Natural killer cell (primary cell): ENCODE measurements around the gene ADGRV1. TPM values are rescaled to one million over a fixed set of nuclear protein-coding genes. Genes with fewer than 3 reads are reported as not detected.
"Not testable (repeated sequence)": the region's sequence is repeated elsewhere in the genome, so short reads cannot be mapped to it uniquely, and the experiment has no call there.

Experiments
- ATAC-seq, 3 donors: fragments of 150-1000 bp in 2 of 3; fragments of 200-7000 bp in 1 of 3; cut with Tn5 transposase; 1 replicate in 1 of 3; 2 replicates in 2 of 3; pipeline ENCODE4 v1.10.0; 2021; ENCODE audit warnings: mild to moderate bottlenecking in 2 of 3, moderate library complexity in 2 of 3
- DNase-seq, 2 donors: peaks; one replicate each; pipeline versions ENCODE4 v3.0.0 to v3.0.0-alpha.2; 2013 to 2021; ENCODE audit warnings: mixed read lengths in 1 of 2
- H3K27ac ChIP-seq: one replicate; pipeline ENCODE4 v1.5.1; 2013; ENCODE audit warnings: mild to moderate bottlenecking, low read length
- H3K27me3 ChIP-seq: one replicate; pipeline ENCODE4 v1.6.1; 2013; ENCODE audit warnings: low read length; ENCODE audit not compliant: control insufficient read depth, insufficient read depth
- H3K36me3 ChIP-seq: one replicate; pipeline ENCODE4 v1.6.1; 2013; ENCODE audit warnings: low read length; ENCODE audit not compliant: control insufficient read depth, insufficient read depth
- H3K4me1 ChIP-seq: one replicate; pipeline ENCODE4 v1.6.1; 2013; ENCODE audit warnings: low read length; ENCODE audit not compliant: control insufficient read depth, insufficient read depth
- H3K4me3 ChIP-seq: one replicate; pipeline ENCODE4 v1.5.1; 2013; ENCODE audit warnings: low read length
- H3K9me3 ChIP-seq: one replicate; pipeline ENCODE4 v1.6.1; 2013; ENCODE audit warnings: low read length; ENCODE audit not compliant: control insufficient read depth, insufficient read depth
- H3K27ac Mint-ChIP-seq, 2 donors: one replicate each; pipeline ENCODE4 v1.8.0; 2022; ENCODE audit warnings: mild to moderate bottlenecking in 2 of 2, mixed read lengths in 2 of 2, moderate library complexity in 1 of 2
- H3K27me3 Mint-ChIP-seq, 2 donors: one replicate each; pipeline ENCODE4 v1.8.0; 2022; ENCODE audit warnings: low read depth in 2 of 2, mixed read lengths in 2 of 2
- H3K36me3 Mint-ChIP-seq: one replicate; pipeline ENCODE4 v1.8.0; 2022; ENCODE audit warnings: mixed read lengths
- H3K4me1 Mint-ChIP-seq, 2 donors: one replicate each; pipeline ENCODE4 v1.8.0; 2022; ENCODE audit warnings: mixed read lengths in 2 of 2
- H3K4me3 Mint-ChIP-seq: one replicate; pipeline ENCODE4 v1.8.0; 2022; ENCODE audit warnings: mild to moderate bottlenecking, moderate library complexity, mixed read lengths
- H3K9me3 Mint-ChIP-seq, 2 donors: one replicate each; pipeline ENCODE4 v1.8.0; 2022; ENCODE audit warnings: mixed read lengths in 2 of 2
- CTCF ChIP-seq: fragments of 200-600 bp; IDR thresholded peaks from one replicate; pipeline ENCODE4 v1.8.0; 2022; ENCODE audit warnings: antibody characterized with exemption
- WGBS: methylation state at CpG from one replicate; pipeline ENCODE4 v1.1.7; 2013; ENCODE audit warnings: missing lambda C conversion rate; ENCODE audit not compliant: insufficient coverage; 5-methylcytosine and 5-hydroxymethylcytosine counted together
- intact Hi-C: fragments of 100-400 bp; cut with micrococcal nuclease; formaldehyde crosslinking; loops from one replicate; pipeline ENCODE4 v1.14.2; 2022
- total RNA-seq, 4 donors: library from RNA; stranded (reverse); fragments of 120-200 nt in 1 of 4; gene quantifications; one replicate each; pipeline versions ENCODE4 v1.2.3 to v1.2.4, GENCODE V29; 2013 to 2022

Gene ADGRV1
- total RNA-seq, 3 donors from 2014 or later (not counting 1 experiment from before 2014, with no cell fraction given), result 0.50 to 0.71 TPM; not detected in 1

GRCh38 chr5:90658620-90659019 is 100.0 kb downstream of the ADGRV1 start:
- Histone ChIP-seq H3K27me3 (no peaks in the 10 kb centered on the region), H3K4me3 (no peak overlapping the region), H3K27ac (no peak overlapping the region), H3K36me3 (no peaks in the 10 kb centered on the region), H3K4me1 (no peaks in the 10 kb centered on the region), H3K9me3 (no peaks in the 10 kb centered on the region)
- 36% methylated on average over 1 of the region's 2 CpGs for WGBS
- Mint-ChIP-seq H3K4me1 (no peaks in the 10 kb centered on the region), H3K9me3 (no peaks in the 10 kb centered on the region), H3K27me3 (no peaks in the 10 kb centered on the region), H3K4me3 (no peak overlapping the region), H3K36me3 (no peaks in the 10 kb centered on the region), H3K27ac (no peak overlapping the region)
- no peak for ATAC-seq
- TF ChIP-seq CTCF, result no peak
- DNase-seq, result no peak
- intact Hi-C loops, result no loop called here

- H3K4me3 Mint-ChIP-seq, H3K27ac Mint-ChIP-seq, H3K27me3 ChIP-seq, H3K27me3 Mint-ChIP-seq, H3K9me3 Mint-ChIP-seq, intact Hi-C loops, DNase-seq, H3K4me3 ChIP-seq, H3K4me1 Mint-ChIP-seq, H3K9me3 ChIP-seq, H3K4me1 ChIP-seq, H3K36me3 ChIP-seq, H3K36me3 Mint-ChIP-seq, H3K27ac ChIP-seq, ATAC-seq: not testable (repeated sequence)
- WGBS, result 87% methylated on average over 17 of the region's 21 CpGs
Observed at GRCh38 chr5:90668079-90668565, 109.5 kb downstream of the ADGRV1 start.

- no peak overlapping the region for H3K4me3 ChIP-seq
- Mint-ChIP-seq H3K36me3 (no peaks in the 10 kb centered on the region), H3K27ac (no peak overlapping the region), H3K4me1 (no peaks in the 10 kb centered on the region), H3K9me3 (peaks cover 0 to 2% of the 10 kb centered on the region in 2 donors), H3K4me3 (no peak overlapping the region), H3K27me3 (no peaks in the 10 kb centered on the region)
- H3K4me1 ChIP-seq, result no peaks in the 10 kb centered on the region
- intact Hi-C loops, result no loop called here
- no peak for ATAC-seq
- WGBS, result 91% methylated on average over 8 of the region's 8 CpGs
- no peak for TF ChIP-seq CTCF
- H3K27me3 ChIP-seq, result no peaks in the 10 kb centered on the region
- H3K9me3 ChIP-seq, result no peaks in the 10 kb centered on the region
- H3K27ac ChIP-seq, result no peak overlapping the region
- no peak for DNase-seq
- H3K36me3 ChIP-seq, result no peaks in the 10 kb centered on the region
Observed at GRCh38 chr5:90675222-90675621, 116.6 kb downstream of the ADGRV1 start.

GRCh38 chr5:90680921-90681563 is 122.4 kb downstream of the ADGRV1 start:
- 79% methylated on average over 3 of the region's 4 CpGs for WGBS

More at GRCh38 chr5:90680921-90681563, 122.4 kb downstream of the ADGRV1 start:
- H3K4me1 Mint-ChIP-seq, result no peaks in the 10 kb centered on the region
- H3K27me3 Mint-ChIP-seq, result no peaks in the 10 kb centered on the region
- Histone ChIP-seq H3K27me3 (no peaks in the 10 kb centered on the region), H3K27ac (no peak overlapping the region), H3K4me3 (no peak overlapping the region), H3K36me3 (no peaks in the 10 kb centered on the region), H3K4me1 (no peaks in the 10 kb centered on the region), H3K9me3 (no peaks in the 10 kb centered on the region)
- H3K36me3 Mint-ChIP-seq, result no peaks in the 10 kb centered on the region
- intact Hi-C loops, result no loop called here
- DNase-seq, result no peak
- H3K9me3 Mint-ChIP-seq, result peaks cover 0 to 2% of the 10 kb centered on the region in 2 donors
- ATAC-seq, result no peak
- no peak overlapping the region for H3K27ac Mint-ChIP-seq
- no peak for TF ChIP-seq CTCF
- H3K4me3 Mint-ChIP-seq, result no peak overlapping the region
